ENCODE results near the gene PPM1B.

The PPM1B gene

DNA sequence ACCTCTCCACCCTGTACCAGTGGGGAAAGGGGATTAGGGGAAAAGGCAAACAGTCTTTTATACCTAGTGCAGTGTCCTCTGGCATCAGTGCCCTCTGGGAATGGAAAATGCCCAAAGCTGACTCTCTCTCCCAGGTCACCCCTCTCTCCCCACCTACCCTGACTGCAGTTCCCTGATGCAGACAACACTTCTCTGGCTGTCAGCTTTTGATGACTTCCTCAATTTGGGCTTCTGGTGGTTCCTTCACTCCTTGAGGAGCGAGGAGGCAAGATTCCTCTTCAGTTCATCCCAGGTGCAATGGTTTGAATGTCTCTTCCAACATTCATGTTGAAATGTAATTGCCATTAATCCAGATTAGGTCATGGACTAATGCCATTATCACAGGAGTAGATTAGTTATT, 19.7 kb upstream of the PPM1B start:
- no peaks in the 10 kb centered on the region for H3K9me3 ChIP-seq (ENCODE audit: control insufficient read depth, insufficient read depth, low read depth, low read length)
- POLR2A ChIA-PET = no interaction called here
- no peak overlapping the region for H3K4me3 ChIP-seq (ENCODE audit: low read depth, low read length)
- TF ChIP-seq, protein P1, sequence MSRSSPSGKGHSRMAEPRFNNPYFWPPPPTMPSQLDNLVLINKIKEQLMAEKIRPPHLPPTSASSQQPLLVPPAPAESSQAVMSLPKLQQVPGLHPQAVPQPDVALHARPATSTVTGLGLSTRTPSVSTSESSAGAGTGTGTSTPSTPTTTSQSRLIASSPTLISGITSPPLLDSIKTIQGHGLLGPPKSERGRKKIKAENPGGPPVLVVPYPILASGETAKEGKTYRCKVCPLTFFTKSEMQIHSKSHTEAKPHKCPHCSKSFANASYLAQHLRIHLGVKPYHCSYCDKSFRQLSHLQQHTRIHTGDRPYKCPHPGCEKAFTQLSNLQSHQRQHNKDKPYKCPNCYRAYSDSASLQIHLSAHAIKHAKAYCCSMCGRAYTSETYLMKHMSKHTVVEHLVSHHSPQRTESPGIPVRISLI (tag by site-specific recombination; IDR thresholded peaks at IDR 0.05) = no peak
- TF ChIP-seq SP2 (tag by site-specific recombination; IDR thresholded peaks at IDR 0.05) = no peak
- TF ChIP-seq ZNF223 (tag by site-specific recombination; IDR thresholded peaks at IDR 0.05) = no peak
- TF ChIP-seq ZNF184 (tag by site-specific recombination; IDR thresholded peaks at IDR 0.05) = no peak
- TF ChIP-seq RBAK (tag by site-specific recombination; IDR thresholded peaks at IDR 0.05) = no peak
- no peak for TF ChIP-seq TSHZ1 (tag by site-specific recombination; IDR thresholded peaks at IDR 0.05; ENCODE audit: borderline replicate concordance)
- TF ChIP-seq ZNF416 (tag by site-specific recombination; IDR thresholded peaks at IDR 0.05) = no peak
- no peaks in the 10 kb centered on the region for H3K4me1 ChIP-seq (ENCODE audit: control insufficient read depth, insufficient read depth, low read length)
- CTCF ChIA-PET = no interaction called here
- no peak overlapping the region for H3K27ac ChIP-seq (ENCODE audit: extremely low read depth, low read depth, low read length)
- H3K36me3 ChIP-seq (ENCODE audit: control insufficient read depth in 2 of 2, insufficient read depth in 1 of 2, low read length in 2 of 2) = no peaks in the 10 kb centered on the region

DNA sequence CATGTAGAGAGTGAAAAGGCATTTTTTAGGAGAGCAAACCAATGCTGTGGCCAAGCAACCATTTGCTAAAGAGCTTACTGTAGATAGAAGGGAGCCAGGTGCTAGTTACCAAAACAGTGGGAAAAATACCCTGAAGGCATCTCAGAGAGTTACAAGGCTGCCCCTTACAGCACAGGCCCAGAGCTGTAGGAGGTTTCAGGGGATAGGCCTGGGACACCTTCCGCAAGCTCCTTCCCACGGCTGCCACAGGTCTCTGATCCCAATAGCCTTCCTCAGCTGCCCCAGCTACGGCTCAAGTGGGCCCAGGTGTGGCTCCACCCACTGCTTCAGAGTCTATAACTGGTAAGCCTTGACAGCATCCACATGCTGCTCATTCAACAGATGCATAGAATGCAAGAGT, 18.2 kb upstream of the PPM1B start:
- no peaks in the 10 kb centered on the region for H3K36me3 ChIP-seq (ENCODE audit: control insufficient read depth in 2 of 2, insufficient read depth in 1 of 2, low read length in 2 of 2)
- CTCF ChIA-PET = interaction anchor here (0.6 kb wide), 1 partner anchor 1005 kb away, joined by 3 read pairs; no protein-coding TSS in a partner anchor
- no peaks in the 10 kb centered on the region for H3K4me1 ChIP-seq (ENCODE audit: control insufficient read depth, insufficient read depth, low read length)
- no peak overlapping the region for H3K4me3 ChIP-seq (ENCODE audit: low read depth, low read length)
- H3K27ac ChIP-seq (ENCODE audit: extremely low read depth, low read depth, low read length) = no peak overlapping the region
- H3K9me3 ChIP-seq (ENCODE audit: control insufficient read depth, insufficient read depth, low read depth, low read length) = no peaks in the 10 kb centered on the region
- TF ChIP-seq, protein P2, sequence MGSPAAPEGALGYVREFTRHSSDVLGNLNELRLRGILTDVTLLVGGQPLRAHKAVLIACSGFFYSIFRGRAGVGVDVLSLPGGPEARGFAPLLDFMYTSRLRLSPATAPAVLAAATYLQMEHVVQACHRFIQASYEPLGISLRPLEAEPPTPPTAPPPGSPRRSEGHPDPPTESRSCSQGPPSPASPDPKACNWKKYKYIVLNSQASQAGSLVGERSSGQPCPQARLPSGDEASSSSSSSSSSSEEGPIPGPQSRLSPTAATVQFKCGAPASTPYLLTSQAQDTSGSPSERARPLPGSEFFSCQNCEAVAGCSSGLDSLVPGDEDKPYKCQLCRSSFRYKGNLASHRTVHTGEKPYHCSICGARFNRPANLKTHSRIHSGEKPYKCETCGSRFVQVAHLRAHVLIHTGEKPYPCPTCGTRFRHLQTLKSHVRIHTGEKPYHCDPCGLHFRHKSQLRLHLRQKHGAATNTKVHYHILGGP (tag by site-specific recombination; IDR thresholded peaks at IDR 0.05) = no peak
- TF ChIP-seq MZF1 (tag by site-specific recombination; IDR thresholded peaks at IDR 0.05; ENCODE audit: borderline replicate concordance) (no peak), ZXDB (tag by site-specific recombination; IDR thresholded peaks at IDR 0.05) (no peak), ZNF529 (tag by site-specific recombination; IDR thresholded peaks at IDR 0.05; ENCODE audit: insufficient replicate concordance) (no peak), ZNF677 (tag by site-specific recombination; IDR thresholded peaks at IDR 0.05) (no peak), ZBTB10 (tag by site-specific recombination; IDR thresholded peaks at IDR 0.05) (no peak), ZNF112 (tag by site-specific recombination; IDR thresholded peaks at IDR 0.05) (no peak), ZNF785 (tag by site-specific recombination; IDR thresholded peaks at IDR 0.05) (no peak), TCF7L2 (IDR thresholded peaks at IDR 0.05; ENCODE audit: borderline replicate concordance, low read depth, low read length) (no peak), ZNF366 (tag by site-specific recombination; conservative IDR thresholded peaks at IDR 0.05) (no peak), ZNF416 (tag by site-specific recombination; IDR thresholded peaks at IDR 0.05) (no peak), ZNF174 (tag by site-specific recombination; IDR thresholded peaks at IDR 0.05) (no peak), ZNF239 (tag by site-specific recombination; IDR thresholded peaks at IDR 0.05) (no peak)
- TF ChIP-seq, protein P3, sequence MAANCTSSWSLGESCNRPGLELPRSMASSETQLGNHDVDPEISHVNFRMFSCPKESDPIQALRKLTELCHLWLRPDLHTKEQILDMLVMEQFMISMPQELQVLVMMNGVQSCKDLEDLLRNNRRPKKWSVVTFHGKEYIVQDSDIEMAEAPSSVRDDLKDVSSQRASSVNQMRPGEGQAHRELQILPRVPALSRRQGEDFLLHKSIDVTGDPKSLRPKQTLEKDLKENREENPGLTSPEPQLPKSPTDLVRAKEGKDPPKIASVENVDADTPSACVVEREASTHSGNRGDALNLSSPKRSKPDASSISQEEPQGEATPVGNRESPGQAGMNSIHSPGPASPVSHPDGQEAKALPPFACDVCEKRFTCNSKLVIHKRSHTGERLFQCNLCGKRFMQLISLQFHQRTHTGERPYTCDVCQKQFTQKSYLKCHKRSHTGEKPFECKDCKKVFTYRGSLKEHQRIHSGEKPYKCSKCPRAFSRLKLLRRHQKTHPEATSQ (tag by site-specific recombination; IDR thresholded peaks at IDR 0.05) = no peak
- POLR2A ChIA-PET = interaction anchor here (1.2 kb wide), 1 partner anchor 18 kb away, joined by 3 read pairs; the partner anchor contains the start of gene PPM1B
